ENCODE data around the gene CACNA2D1.
A peak's percentile ranks its signal among the peaks of the same experiment; 100 is the strongest.

The CACNA2D1 gene

GRCh38 chr7:82270870-82271269 lies 172.7 kb downstream of the CACNA2D1 start:
- DNase-seq, result no peak

GRCh38 chr7:82268632-82269031 lies 174.9 kb downstream of the CACNA2D1 start:
- no peak for DNase-seq

GRCh38 chr7:82266081-82266480 lies 177.5 kb downstream of the CACNA2D1 start:
- no peak for DNase-seq

- no peak for DNase-seq
Observed at GRCh38 chr7:82264783-82265305, 178.7 kb downstream of the CACNA2D1 start.

GRCh38 chr7:82263920-82264782 lies 179.4 kb downstream of the CACNA2D1 start:
- no peak for DNase-seq

GRCh38 chr7:82258181-82258580 lies 185.4 kb downstream of the CACNA2D1 start:
- DNase-seq, result no peak

GRCh38 chr7:82257118-82257695 lies 186.4 kb downstream of the CACNA2D1 start:
- DNase-seq, result no peak

- no peak for DNase-seq
Observed at GRCh38 chr7:82255706-82256105, 187.9 kb downstream of the CACNA2D1 start.

GRCh38 chr7:82250598-82250997 lies 193.0 kb downstream of the CACNA2D1 start:
- DNase-seq, result no peak

- no peak for DNase-seq
Observed at GRCh38 chr7:82249979-82250378, 193.6 kb downstream of the CACNA2D1 start.

GRCh38 chr7:82247814-82248433 lies 195.7 kb downstream of the CACNA2D1 start:
- no peak for DNase-seq

- DNase-seq, result no peak
Observed at GRCh38 chr7:82244947-82245517, 198.5 kb downstream of the CACNA2D1 start.

- DNase-seq, result no peak
Observed at GRCh38 chr7:82241356-82241755, 202.2 kb downstream of the CACNA2D1 start.

GRCh38 chr7:82235713-82236112 lies 207.9 kb downstream of the CACNA2D1 start:
- DNase-seq, result no peak

- peak; percentile 7 for DNase-seq
Observed at GRCh38 chr7:82234457-82235049, 209.0 kb downstream of the CACNA2D1 start.

- DNase-seq, result no peak
Observed at GRCh38 chr7:82230811-82231581, 212.6 kb downstream of the CACNA2D1 start.

GRCh38 chr7:82229164-82229563 lies 214.4 kb downstream of the CACNA2D1 start:
- DNase-seq, result no peak

GRCh38 chr7:82226191-82226590 lies 217.4 kb downstream of the CACNA2D1 start:
- DNase-seq, result no peak

GRCh38 chr7:82224529-82224928 lies 219.0 kb downstream of the CACNA2D1 start:
- DNase-seq, result no peak

GRCh38 chr7:82223580-82223979 lies 220.0 kb downstream of the CACNA2D1 start:
- no peak for DNase-seq

- DNase-seq, result no peak
Observed at GRCh38 chr7:82221152-82221674, 222.4 kb downstream of the CACNA2D1 start.

- DNase-seq, result no peak
Observed at GRCh38 chr7:82212466-82212865, 231.1 kb downstream of the CACNA2D1 start.

All from KG1 (cell line).